Right ventricle myocardium inferior (tissue), 1 donor: Measurements from ENCODE around the gene APBB2. TPM values are rescaled to one million over a fixed set of nuclear protein-coding genes. Genes with fewer than 3 reads are reported as not detected.
"Not testable (repeated sequence)": the region's sequence is repeated elsewhere in the genome, so short reads cannot be mapped to it uniquely, and the experiment has no call there.

Experiments
- ATAC-seq: fragments of 200-7000 bp; cut with Tn5 transposase; one replicate; pipeline ENCODE4 v1.9.1; 2020; ENCODE audit warnings: mild to moderate bottlenecking, moderate library complexity
- DNase-seq: peaks from one replicate; pipeline ENCODE4 v3.0.0; 2021; ENCODE audit errors: missing footprints
- intact Hi-C: fragments of 100-400 bp; cut with DNase I; formaldehyde crosslinking; loops from one replicate; pipeline ENCODE4 v1.11.0; 2022
- total RNA-seq: library from RNA; stranded (reverse); fragmentation: NEBNext Ultra II Directional; extraction: Animal tissue kit (Norgen Biotek cat#: 25700); gene quantifications from one replicate; pipeline ENCODE4 v1.2.1, GENCODE V29; 2021
- donor health status: DM: no; HTN: yes; CAD: no; lungs with severe emphysema.

The APBB2 gene
- total RNA-seq, 1 donor from 2014 or later, result 23.8 TPM

- peak; percentile 64 for ATAC-seq
- intact Hi-C loops, result no loop called here
- no peak for DNase-seq
Observed at GRCh38 chr4:41060352-41061334, 153.7 kb downstream of the APBB2 start.

GRCh38 chr4:41059411-41059810 lies 154.9 kb downstream of the APBB2 start:
- DNase-seq, ATAC-seq, intact Hi-C loops: not testable (repeated sequence)

GRCh38 chr4:41058426-41058825 lies 155.9 kb downstream of the APBB2 start:
- ATAC-seq (no peak), DNase-seq (no peak)
- intact Hi-C loops, result no loop called here

- ATAC-seq (no peak), DNase-seq (no peak)
- intact Hi-C loops, result no loop called here
Observed at GRCh38 chr4:41057467-41057866, 156.9 kb downstream of the APBB2 start.

GRCh38 chr4:41052287-41052686 lies 162.1 kb downstream of the APBB2 start:
- no peak for DNase-seq
- no peak for ATAC-seq
- intact Hi-C loops, result loop anchor here (5.0 kb wide), 1 partner anchor 45 kb away; no protein-coding TSS in a partner anchor

- peak; percentile 49 for ATAC-seq
- no peak for DNase-seq
- intact Hi-C loops, result loop anchor here (2.0 to 5.0 kb wide), 2 partner anchors 46 to 164 kb away; partner anchors contain the start of gene APBB2
Observed at GRCh38 chr4:41050880-41051775, 163.2 kb downstream of the APBB2 start.

GRCh38 chr4:41050116-41050515 lies 164.2 kb downstream of the APBB2 start:
- peak; percentile 40 for ATAC-seq
- intact Hi-C loops, result loop anchor here (2.0 to 5.0 kb wide), 2 partner anchors 47 to 165 kb away; partner anchors contain the start of gene APBB2
- no peak for DNase-seq

- not testable (repeated sequence) for DNase-seq, ATAC-seq
- intact Hi-C loops, result loop anchor here (5.0 kb wide), 1 partner anchor 72 kb away; no protein-coding TSS in a partner anchor
Observed at GRCh38 chr4:41049176-41049575, 165.2 kb downstream of the APBB2 start.

GRCh38 chr4:41044791-41045190 lies 169.6 kb downstream of the APBB2 start:
- no peak for ATAC-seq
- intact Hi-C loops, result loop anchor here (5.0 kb wide), 1 partner anchor 67 kb away; no protein-coding TSS in a partner anchor
- DNase-seq, result no peak

- intact Hi-C loops, result no loop called here
- ATAC-seq (no peak), DNase-seq (no peak)
Observed at GRCh38 chr4:41044165-41044564, 170.2 kb downstream of the APBB2 start.

- intact Hi-C loops, result no loop called here
- no peak for ATAC-seq
Observed at GRCh38 chr4:41043465-41043864, 170.9 kb downstream of the APBB2 start.

GRCh38 chr4:41041551-41041950 lies 172.8 kb downstream of the APBB2 start:
- DNase-seq (no peak), ATAC-seq (no peak)
- intact Hi-C loops, result no loop called here

More at GRCh38 chr4:41043465-41043864, 170.9 kb downstream of the APBB2 start:
- no peak for DNase-seq

GRCh38 chr4:41039317-41039716 lies 175.0 kb downstream of the APBB2 start:
- intact Hi-C loops, result no loop called here
- ATAC-seq, result no peak
- DNase-seq, result no peak

GRCh38 chr4:41038304-41038703 lies 176.0 kb downstream of the APBB2 start:
- ATAC-seq (no peak), DNase-seq (no peak)
- intact Hi-C loops, result no loop called here

GRCh38 chr4:41029098-41029497 lies 185.2 kb downstream of the APBB2 start:
- DNase-seq (no peak), ATAC-seq (no peak)
- intact Hi-C loops, result no loop called here

GRCh38 chr4:41028392-41029076 lies 185.8 kb downstream of the APBB2 start:
- DNase-seq (no peak), ATAC-seq (no peak)
- intact Hi-C loops, result no loop called here

GRCh38 chr4:41026971-41027370 lies 187.4 kb downstream of the APBB2 start:
- no peak for ATAC-seq
- intact Hi-C loops, result no loop called here

GRCh38 chr4:41025824-41026223 lies 188.5 kb downstream of the APBB2 start:
- no peak for ATAC-seq
- no peak for DNase-seq
- intact Hi-C loops, result no loop called here

More at GRCh38 chr4:41026971-41027370, 187.4 kb downstream of the APBB2 start:
- DNase-seq, result no peak
